Stimulated activated CD4-positive, alpha-beta T cell treated with anti-CD3 and anti-CD28 coated beads, Interleukin-1b, Interleukin-23, amount 100 ng/mL, for 4 hours (primary cell): ENCODE data around the gene LTF.
"Not testable (repeated sequence)": the region's sequence is repeated elsewhere in the genome, so short reads cannot be mapped to it uniquely, and the experiment has no call there.

Source experiments
- DNase-seq, 2 donors: peaks; one replicate each; pipeline ENCODE4 v3.0.0-alpha.2; 2020; ENCODE audit warnings: low read depth in 2 of 2

The LTF gene

DNA sequence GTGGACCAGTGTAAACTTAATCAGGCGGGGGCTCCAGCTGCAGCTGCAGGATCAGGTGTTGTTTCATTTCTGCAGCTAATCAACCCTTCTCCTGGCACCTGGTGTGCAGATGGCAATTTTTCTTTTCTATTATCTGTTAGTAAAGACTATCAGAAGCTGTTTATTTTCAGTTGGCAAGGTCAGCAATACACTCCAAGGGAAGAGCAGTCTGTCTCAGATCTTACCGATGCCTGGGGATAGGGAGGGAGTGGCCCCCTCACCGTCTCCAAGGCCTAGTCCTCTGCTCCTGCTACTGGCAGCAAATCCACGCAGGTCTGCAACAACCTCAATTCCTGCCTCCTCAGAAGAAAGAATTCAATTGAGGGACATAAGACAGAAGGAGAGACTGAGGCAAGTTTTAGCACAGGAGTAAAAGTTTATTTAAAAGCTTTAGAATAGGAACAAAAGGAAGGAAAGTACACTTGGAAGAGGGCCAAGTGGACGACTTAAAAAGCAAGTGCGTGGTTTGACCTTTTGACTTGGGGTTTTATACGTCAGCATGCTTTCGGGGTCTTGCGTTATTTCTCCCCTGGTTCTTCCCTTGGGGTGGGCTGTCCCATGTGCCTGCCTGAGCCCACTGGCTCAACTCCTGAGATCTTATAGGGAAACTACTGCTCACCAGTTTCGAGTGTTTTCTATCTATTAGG lies 48.4 kb downstream of the LTF start:
- DNase-seq = no peak

DNA sequence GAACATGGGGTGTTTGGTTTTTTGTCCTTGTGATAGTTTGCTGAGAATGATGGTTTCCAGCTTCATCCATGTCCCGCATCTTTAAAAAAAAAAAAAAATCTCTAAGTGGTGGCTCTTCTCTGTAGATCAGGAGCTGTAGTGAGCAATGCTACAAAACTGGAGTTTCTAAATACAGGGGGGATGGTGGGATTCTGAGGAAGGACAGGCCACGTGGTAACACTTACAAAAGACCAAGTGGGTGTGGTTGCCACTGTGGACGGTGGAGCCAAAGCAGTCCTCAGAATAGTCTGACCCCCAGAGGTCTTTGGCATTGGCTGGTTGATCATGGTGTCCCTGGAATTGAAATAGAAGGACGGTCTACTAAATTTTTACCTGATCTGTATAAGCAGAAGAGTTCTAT lies 50.0 kb downstream of the LTF start:
- no peak for DNase-seq

DNA sequence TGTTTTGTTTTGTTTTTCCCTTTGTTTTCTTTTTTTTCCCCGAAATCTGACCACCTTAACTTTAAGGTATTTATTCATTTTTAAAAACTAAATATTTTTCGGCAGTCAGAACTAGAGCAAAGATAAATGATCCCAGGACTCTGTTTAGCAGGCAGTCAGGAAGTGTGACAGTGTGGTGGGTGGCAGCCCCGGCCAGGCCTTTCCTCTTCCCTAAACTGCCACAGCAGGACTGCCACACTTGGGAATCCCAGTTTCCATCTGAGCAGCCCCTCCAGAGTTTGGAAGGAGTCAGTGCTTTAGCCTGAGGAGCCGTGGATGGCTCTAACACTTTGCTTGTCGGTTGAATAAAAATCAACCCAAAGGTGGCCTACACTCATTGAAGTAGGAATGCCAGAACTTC lies 50.8 kb downstream of the LTF start:
- DNase-seq = no peak

DNA sequence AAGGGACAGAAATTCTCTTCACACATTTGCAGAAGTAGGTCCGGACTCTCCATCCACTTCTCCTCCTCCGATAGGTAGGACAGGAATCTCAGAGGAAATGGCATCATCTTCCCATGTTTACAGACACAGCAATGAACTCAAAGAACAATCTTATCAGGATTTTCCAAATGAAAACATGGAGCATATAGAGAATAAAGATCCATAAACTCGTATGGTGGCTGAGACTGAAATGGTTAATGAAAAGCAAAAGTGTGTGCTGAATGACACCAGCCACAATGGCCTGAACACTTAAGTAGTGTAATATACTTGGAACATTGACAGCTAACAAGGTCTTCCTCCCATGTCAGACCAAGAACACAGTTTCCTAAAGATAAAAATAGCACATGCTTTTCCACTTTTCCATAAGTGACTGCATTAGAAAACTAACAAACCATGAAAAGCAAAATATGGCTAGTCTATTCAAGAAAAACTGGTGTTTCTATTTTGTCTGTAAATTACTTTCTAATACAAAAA lies 51.9 kb downstream of the LTF start:
- DNase-seq = no peak

DNA sequence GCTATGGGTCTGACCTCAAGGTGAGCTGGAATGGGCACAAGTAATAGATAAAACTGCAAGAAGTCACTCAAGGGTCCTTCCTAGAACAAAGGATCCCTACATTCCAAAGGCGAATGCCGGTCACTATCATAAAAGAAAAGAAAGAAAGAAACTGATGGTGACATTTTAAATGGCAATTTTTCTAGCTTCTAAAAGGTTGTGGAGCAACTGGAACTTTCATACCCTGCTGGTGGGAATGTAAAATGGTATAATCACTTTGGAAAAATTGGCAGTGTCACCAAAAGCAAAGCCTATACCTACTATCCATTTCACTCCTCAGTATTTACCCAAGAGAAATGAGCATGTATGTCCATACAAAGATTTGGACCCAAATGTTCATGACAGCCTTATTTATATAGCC lies 53.4 kb downstream of the LTF start:
- DNase-seq = no peak

DNA sequence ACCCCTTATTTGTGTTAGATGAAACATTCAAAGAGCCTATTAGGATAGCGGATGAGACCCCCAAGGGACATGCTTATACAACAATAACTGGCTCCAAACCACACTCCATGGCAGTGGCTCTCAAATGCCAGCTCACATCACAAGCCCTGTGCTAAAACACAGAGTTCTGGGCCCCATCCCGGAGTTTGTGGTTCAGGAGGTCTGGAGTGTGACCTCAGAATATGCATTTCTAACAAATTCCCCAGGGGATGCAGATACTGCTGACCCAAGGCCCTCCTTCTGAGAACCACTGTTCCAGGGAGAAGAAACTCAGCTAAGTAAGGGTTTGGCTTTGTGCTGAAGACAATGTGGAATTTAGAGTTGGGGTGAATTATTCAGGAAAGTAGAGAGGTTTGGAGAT lies 54.0 kb downstream of the LTF start:
- DNase-seq = no peak

DNA sequence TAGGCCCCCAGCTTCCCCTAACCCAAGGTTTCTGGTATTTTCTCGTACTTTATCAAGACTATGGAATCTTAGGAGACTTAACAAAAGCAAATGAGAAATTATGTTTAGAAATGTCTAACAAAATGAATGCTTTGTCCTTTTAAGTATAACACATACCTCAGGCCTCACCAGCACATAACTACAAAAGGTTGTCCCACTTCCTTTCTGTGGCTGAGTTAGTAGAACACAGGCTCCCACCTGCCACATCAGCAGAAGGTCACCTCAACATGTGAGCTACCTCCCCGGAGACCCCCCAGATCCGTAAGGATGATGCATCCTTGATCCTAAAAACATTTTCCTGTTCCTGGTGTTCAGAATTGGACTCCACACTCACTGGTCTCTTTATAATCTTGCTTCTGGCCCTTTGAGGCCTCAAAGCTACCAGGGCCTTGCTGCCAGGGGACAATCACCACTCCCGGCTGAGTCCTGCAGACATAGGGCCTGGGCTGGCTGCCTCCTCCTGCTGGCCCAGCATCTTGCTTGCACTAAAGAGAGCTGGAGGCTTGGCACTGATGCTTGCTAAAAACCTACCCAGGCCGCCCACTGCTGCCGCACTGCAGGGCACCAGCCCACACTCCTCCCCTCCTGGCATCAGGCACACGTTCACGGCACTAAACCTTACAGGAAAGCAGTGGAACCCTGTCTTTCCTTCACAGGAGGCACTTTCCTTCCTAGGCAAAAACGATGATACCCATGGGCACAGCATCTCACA lies 54.8 kb downstream of the LTF start:
- DNase-seq = no peak

DNA sequence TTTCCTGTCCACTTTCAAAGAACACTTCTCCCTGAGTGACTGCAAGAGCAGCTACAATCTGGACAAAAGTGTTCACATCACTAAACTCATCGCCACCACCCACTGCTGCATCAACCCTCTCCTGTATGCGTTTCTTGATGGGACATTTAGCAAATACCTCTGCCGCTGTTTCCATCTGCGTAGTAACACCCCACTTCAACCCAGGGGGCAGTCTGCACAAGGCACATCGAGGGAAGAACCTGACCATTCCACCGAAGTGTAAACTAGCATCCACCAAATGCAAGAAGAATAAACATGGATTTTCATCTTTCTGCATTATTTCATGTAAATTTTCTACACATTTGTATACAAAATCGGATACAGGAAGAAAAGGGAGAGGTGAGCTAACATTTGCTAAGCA lies 55.9 kb downstream of the LTF start:
- no peak for DNase-seq

DNA sequence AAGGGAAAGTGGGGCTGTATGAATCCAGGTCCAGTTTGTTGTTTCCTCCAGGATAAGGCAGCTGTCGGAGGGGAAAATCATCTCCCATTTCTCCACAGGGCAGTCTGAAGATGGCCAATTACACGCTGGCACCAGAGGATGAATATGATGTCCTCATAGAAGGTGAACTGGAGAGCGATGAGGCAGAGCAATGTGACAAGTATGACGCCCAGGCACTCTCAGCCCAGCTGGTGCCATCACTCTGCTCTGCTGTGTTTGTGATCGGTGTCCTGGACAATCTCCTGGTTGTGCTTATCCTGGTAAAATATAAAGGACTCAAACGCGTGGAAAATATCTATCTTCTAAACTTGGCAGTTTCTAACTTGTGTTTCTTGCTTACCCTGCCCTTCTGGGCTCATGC lies 56.7 kb downstream of the LTF start:
- DNase-seq = no peak

DNA sequence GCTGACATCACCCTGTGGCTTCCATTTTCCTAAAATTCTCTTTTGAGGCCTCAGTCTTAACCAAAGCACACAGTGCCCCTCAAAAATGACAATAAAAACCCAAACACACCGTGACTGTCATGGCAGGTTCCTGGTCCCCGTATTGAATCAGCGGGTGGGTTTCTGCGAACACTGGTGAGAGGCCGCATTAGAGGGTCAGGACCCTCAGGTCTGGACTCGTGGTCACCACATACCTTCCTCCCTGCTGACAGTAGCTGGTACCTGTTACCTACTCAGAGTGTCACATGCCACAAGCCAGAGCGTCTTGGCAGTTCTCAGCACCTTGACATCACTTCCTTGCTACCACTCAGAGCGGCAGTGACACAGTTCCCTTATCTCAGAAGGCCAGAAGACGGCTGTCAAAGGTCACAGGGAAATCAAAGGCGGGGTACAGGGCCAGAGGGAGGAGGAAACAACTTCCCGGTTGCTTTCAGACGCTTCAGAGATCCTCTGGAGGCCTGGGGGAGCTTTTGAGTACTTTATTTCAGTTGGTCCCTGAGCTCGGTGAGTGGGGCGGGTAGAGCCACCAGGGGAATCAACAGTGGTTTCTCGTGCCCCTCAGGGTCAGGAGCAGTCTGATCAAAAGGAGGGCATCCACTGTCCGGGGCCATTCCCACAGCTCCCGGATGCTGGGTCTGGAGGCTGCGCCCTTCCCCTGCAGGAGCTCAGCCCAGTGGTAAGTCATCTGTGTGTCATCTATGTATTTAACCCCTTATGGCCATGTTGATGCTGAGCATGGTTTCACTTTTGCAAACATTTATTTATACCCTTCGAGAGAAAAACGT lies 57.7 kb downstream of the LTF start, which contains the start of the genes CCR5AS and CCRL2:
Gene CCR5AS (minus strand): TSS at position 279 of the 824 bp plus-strand sequence.
Gene CCRL2 (plus strand): TSS at position 472 of the 824 bp plus-strand sequence. CDS start 821 bp downstream, outside the sequence.
- DNase-seq = peak; percentile 3 to 6

DNA sequence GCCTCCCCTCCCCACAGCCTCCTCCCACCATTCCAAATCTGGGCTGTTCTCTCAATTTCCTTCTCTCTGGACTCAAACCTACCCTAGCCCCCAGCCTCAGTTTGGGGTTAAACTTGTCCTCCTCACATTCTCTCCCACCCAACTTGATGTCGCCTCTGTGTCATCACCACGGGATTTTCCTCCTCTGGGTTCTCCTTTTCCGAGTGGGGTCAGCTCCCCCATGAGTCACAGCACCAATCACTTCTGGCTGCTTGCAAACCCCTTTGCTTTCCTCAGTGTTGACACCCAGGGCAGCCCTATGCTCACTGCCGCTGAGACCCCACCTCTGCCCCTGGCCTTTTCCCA lies 58.3 kb downstream of the LTF start:
- DNase-seq = no peak

DNA sequence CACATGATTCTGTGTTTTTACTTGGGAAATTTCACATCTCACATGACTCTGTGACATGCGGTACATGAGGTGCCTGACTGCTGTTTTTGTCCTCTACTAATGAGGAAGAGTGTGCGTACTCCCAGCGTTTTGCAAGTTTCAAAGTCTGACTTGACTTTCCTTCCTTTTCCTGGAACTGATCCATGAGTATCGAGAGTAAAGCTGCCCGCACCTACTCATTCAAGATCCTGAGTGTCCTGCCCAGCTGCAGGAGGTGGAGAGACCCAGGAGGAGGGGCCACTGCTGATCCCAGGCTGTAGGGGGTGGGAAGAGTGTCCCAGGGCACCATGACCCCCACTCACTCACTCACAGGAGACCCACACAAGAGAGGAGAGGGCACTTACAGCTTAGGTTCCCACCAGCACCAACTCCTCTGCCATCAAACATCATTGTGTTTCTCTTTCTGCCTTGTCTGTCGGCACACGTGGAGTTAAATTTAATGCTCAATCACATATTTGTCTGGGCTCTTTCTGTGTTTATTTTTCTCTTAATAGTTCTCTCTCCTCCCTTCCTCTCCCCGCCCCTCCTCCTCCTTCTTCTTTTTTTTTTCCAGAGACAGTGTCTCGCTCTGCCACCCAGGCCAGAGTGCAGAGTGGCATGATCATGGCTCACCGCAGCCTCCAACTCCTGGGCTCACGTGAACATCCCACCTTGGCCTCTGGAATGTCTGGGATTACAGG lies 59.2 kb downstream of the LTF start:
- DNase-seq = no peak

DNA sequence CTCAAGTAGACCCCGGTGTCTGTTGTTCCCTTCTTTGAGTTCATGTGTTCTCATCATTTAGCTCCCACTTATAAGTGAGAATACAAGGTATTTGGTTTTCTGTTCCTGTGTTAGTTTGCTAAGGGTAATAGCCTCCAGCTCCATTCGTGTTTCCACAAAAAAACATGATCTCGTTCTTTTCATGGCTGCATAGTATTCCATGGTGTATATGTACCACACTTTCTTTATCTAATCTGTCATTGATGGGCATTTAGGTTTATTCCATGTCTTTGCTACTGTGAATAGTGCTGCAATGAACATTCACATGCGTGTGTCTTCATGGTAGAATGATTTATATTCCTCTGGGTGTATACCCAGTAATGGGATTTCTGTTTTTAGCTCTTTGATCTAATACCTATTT lies 61.8 kb downstream of the LTF start:
- DNase-seq = not testable (repeated sequence)

DNA sequence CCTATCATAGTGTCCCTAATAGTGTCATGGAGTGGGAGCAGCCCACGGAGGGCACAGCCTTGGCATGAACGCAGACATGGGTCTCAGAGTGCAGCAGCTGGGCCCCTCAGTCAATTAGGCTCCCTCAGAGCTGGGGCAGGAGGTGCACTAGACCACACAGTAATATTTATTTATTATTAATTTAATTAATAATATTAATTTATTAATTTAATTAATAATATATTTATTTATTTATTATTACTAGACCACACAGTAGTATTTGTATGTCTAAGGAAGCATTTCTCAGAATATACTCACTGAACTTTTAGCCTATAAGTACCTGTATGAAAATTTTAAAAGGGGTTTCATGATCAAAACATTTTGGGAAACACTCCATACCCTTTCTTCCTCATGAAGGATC lies 63.1 kb downstream of the LTF start:
- no peak for DNase-seq

DNA sequence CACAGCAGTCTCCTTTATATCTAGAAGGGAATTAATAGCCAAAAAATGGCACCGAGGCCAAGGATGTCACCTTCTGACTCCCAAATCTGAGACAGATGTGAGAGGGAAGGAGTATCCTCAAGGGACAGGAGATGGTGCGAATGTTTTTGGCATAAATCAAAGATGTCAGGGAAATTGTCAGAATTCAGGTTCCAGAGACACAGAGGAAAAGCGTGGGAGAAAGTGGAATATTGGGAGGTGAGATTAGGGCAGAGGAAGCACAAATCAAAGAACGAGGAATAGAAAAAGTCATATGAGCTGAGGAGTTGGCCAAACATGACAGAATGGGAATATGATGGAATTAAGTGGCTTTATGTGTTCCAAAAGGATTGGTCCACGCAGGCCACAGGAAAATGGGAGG lies 63.9 kb downstream of the LTF start:
- no peak for DNase-seq

DNA sequence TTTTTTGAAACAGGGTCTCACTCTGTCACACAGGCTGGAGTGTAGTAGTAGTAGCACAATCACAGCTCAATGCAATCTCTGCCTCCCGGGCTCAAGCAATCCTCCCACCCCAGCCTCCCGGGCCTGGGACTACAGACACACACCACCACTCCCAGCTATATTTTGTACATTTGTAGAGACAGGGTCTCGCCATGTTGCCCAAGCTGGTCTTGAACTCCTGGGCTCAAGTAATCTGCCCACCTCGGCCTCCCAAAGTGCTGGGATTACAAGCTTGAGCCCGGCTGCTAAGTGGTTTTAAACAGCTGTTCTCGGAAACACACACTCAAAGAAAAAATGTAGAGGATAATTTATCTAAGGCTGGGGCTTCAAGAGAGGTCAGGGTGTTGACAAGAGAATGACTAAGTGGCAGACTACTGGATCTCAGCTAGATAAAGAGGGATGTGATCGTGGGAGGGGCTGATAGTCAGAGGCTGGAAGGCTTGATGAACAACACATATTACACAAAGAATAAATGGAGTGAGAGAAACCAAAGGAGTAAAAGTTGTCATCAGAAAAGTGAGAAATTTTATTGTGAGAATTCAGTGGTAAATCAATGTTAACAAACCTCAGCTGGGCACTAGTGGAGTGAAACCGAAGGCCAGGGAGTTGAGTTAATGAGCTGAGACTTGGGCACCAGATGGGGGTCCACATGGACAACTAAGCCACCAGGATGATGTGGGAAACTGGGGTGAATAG lies 64.5 kb downstream of the LTF start:
- DNase-seq = no peak

DNA sequence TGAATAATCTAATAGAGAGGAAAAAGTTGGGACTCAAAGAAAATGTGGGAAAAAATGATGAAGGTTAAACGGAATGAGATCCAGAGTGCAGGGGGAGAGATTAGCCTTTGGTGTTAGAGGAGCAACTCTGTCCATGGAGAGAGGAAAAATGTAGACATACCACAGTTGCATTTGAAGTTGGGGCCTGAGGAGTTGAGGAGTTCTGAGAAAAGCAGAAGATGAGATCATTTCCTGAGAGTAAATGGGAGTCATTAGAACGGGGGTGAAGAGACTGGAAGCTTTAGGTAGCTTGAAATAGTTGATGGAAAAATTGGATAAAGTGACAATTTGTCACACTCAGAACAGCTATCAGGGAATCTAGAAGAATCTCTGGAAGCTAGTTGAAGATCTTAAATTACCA lies 65.1 kb downstream of the LTF start:
- DNase-seq = no peak

DNA sequence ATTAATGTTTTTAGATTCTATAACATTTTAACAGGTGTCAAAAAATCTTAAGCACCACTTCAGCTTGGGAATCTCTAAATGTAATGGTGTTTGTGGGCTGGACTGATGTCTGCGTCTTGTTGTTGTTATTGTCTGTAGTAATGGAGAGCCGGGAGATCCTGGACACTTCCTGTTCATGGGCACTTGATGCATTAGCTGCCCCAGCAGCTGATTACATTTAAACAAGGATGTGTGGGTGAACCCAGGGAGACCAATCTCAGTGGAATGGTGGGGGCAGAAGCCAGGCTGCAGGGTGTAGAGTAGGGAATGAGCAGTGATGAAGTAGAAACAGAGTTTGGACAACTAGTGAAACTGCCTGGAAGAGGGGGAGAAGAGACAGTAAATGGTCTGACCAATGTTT lies 65.6 kb downstream of the LTF start:
- DNase-seq = no peak

DNA sequence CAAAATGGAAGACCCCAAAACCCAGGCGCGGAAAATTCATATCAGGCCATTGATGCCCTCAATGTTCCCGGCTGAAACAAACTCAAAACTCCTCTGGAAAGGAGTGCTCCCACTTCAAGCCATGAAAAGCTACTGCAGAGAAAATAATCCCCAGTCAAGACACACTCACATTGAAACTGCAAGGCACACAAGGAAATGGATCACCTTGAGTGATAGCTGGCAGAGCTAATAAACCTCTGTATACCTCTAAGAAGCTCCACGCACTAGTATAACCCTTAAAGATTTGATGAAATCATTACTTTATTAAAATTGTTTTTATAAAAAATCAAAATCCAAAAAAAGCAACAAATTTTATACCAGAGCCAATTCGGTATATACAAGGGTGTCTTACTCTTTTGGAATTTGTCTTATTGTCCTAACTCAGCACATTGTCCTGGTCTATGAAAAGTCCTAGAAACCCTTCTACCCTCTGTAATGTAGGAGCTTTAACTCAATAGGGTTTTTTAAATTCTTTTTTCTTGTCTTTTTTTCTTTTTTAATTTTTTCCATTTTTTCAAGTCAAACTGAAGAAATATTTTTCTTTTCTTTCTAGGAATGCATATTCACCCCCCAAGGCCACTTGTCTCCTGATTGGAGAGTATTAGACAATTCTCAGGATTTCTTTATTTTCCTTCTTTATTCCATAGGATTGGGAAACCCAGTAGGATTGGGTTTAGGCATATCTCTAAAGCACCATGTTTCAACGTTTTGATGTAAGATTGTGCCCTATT lies 66.3 kb downstream of the LTF start:
- no peak for DNase-seq

DNA sequence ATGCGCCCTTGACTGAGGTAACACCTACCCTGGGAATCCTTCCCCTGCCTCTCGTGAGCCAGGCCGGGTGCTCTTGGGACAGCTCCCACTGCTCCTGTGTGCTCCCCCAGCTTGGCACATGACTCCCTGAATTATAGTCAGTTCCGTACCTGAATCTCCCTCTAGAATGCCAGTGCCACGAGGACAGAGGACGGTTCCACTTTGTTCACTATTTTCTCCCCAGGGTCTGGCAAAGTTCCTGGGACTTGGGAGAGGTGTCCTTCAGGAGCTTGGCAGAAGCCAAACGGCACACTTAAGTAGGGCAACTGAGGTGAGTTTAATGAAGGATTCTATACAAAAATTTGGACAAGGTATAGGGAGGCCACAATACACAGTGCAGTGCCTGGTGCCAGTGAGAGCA lies 67.6 kb downstream of the LTF start:
- no peak for DNase-seq
